Liver (tissue), 9 donors: ENCODE measurements around the gene DIP2C. TPM values are rescaled to one million over a fixed set of nuclear protein-coding genes. Genes with fewer than 3 reads are reported as not detected.

Source experiments
- DNase-seq: peaks from one replicate; pipeline ENCODE4 v3.0.0-alpha.2; 2017; ENCODE audit warnings: low spot score
- H3K27ac ChIP-seq, 2 donors: one replicate each; pipeline ENCODE4 v1.7.0; 2013; ENCODE audit warnings: inconsistent platforms in 2 of 2, low read length in 2 of 2, control low read depth in 1 of 2, low read depth in 1 of 2, mild to moderate bottlenecking in 1 of 2
- H3K27me3 ChIP-seq, 4 donors: one replicate each; pipeline versions ENCODE4 v1.6.1 to v1.7.0; 2013; ENCODE audit warnings: low read length in 3 of 4, inconsistent platforms in 1 of 4, mild to moderate bottlenecking in 1 of 4, moderate library complexity in 1 of 4; ENCODE audit not compliant: control insufficient read depth in 4 of 4, insufficient read depth in 4 of 4
- H3K36me3 ChIP-seq, 4 donors: one replicate each; pipeline versions ENCODE4 v1.6.1 to v1.7.0; 2013; ENCODE audit warnings: low read length in 3 of 4, mild to moderate bottlenecking in 3 of 4, low read depth in 1 of 4, moderate library complexity in 1 of 4; ENCODE audit not compliant: control insufficient read depth in 4 of 4, insufficient read depth in 3 of 4
- H3K4me1 ChIP-seq, 4 donors: one replicate each; pipeline versions ENCODE4 v1.6.1 to v1.7.0; 2013; ENCODE audit warnings: low read length in 3 of 4, mild to moderate bottlenecking in 3 of 4, moderate library complexity in 1 of 4; ENCODE audit not compliant: control insufficient read depth in 4 of 4, insufficient read depth in 4 of 4
- H3K4me3 ChIP-seq, 3 donors: one replicate each; pipeline versions ENCODE4 v1.6.1 to v1.7.0; 2013; ENCODE audit warnings: low read length in 3 of 3, control low read depth in 1 of 3, low read depth in 1 of 3, mild to moderate bottlenecking in 1 of 3
- H3K9ac ChIP-seq, 2 donors: one replicate each; pipeline ENCODE4 v1.7.0; 2013; ENCODE audit warnings: low read length in 2 of 2, mild to moderate bottlenecking in 2 of 2, moderate library complexity in 2 of 2, control low read depth in 1 of 2, low read depth in 1 of 2
- H3K9me3 ChIP-seq, 4 donors: one replicate each; pipeline versions ENCODE4 v1.6.1 to v1.7.0; 2013; ENCODE audit warnings: low read length in 3 of 4; ENCODE audit not compliant: control insufficient read depth in 4 of 4
- FOXA2 ChIP-seq: IDR thresholded peaks from 2 replicates; pipeline ENCODE4 v1.6.1; 2016; ENCODE audit warnings: antibody characterized with exemption
- HNF4A ChIP-seq, 2 donors: conservative IDR thresholded peaks; 2 replicates each; pipeline ENCODE4 v1.6.1; 2016; ENCODE audit warnings: antibody characterized with exemption in 2 of 2, mild to moderate bottlenecking in 2 of 2
- HNF4G ChIP-seq: IDR thresholded peaks from 2 replicates; pipeline ENCODE4 v1.6.1; 2016; ENCODE audit warnings: antibody characterized with exemption
- NR2F2 ChIP-seq: IDR thresholded peaks from 2 replicates; pipeline ENCODE4 v1.6.1; 2016; ENCODE audit warnings: antibody characterized with exemption
- RAD21 ChIP-seq, 2 donors: IDR thresholded peaks; 2 replicates each; pipeline ENCODE4 v1.6.1; 2016; ENCODE audit warnings: antibody characterized with exemption in 2 of 2, mild to moderate bottlenecking in 2 of 2
- RXRA ChIP-seq, 2 donors: IDR thresholded peaks; 2 replicates each; pipeline ENCODE4 v1.6.1; 2017 to 2018; ENCODE audit warnings: antibody characterized with exemption in 2 of 2, mild to moderate bottlenecking in 1 of 2
- SP1 ChIP-seq: IDR thresholded peaks from 2 replicates; pipeline ENCODE4 v1.6.1; 2018; ENCODE audit warnings: antibody characterized with exemption, mild to moderate bottlenecking
- YY1 ChIP-seq: IDR thresholded peaks from 2 replicates; pipeline ENCODE4 v1.6.1; 2016; ENCODE audit warnings: antibody characterized with exemption, mild to moderate bottlenecking
- WGBS: extraction: QIAGEN DNeasy Blood & Tissue Kit; methylation state at CpG from one replicate; pipeline ENCODE4 v1.1.7; 2013; 5-methylcytosine and 5-hydroxymethylcytosine counted together
- polyA plus RNA-seq, 2 donors: library from polyadenylated mRNA; stranded (reverse) in 1 of 2; unstranded in 1 of 2; fragments of 200-250 nt in 1 of 2; fragments of >200 nt in 1 of 2; fragmentation: Nextera tagmentation in 1 of 2; extraction: Ambion mirVana in 1 of 2; gene quantifications; one replicate each; pipeline versions ENCODE4 v1.2.1 to v1.2.3, GENCODE V29; 2013 to 2015
- total RNA-seq, 2 donors: library from RNA; depleted of rRNA; stranded (reverse); fragments of >200 nt; gene quantifications; one replicate each; pipeline ENCODE4 v1.2.3, GENCODE V29; 2014
- TF ChIP-seq, protein P1 (sequence below): IDR thresholded peaks from 2 replicates; pipeline ENCODE4 v1.6.1; 2016; ENCODE audit warnings: antibody characterized with exemption
- TF ChIP-seq, protein P2 (sequence below): IDR thresholded peaks from 2 replicates; pipeline ENCODE4 v1.6.1; 2016; ENCODE audit warnings: antibody characterized with exemption, mild to moderate bottlenecking
- TF ChIP-seq, protein P3 (sequence below): IDR thresholded peaks from 2 replicates; pipeline ENCODE4 v1.6.1; 2016; ENCODE audit warnings: antibody characterized with exemption
- donor health status: healthy.
- donor health status: healthy.
- donor health status: healthy.
- donor health status: healthy.
- donor health status: healthy.

DIP2C gene
- total and polyA plus RNA-seq, 4 donors: 4.2 to 12.2 (median 5.7) TPM

GRCh38 chr10:241451-241850 lies 448.0 kb downstream of the DIP2C start:
- Histone ChIP-seq H3K9me3 (no peaks in the 10 kb centered on the region), H3K27me3 (no peaks in the 10 kb centered on the region), H3K9ac (no peak overlapping the region), H3K4me1 (no peaks in the 10 kb centered on the region), H3K27ac (no peak overlapping the region), H3K36me3 (peaks cover 1 to 27% (median 16%) of the 10 kb centered on the region in 4 donors), H3K4me3 (no peak overlapping the region)
- WGBS: 95% methylated on average over 6 of the region's 6 CpGs
- no peak for DNase-seq
- TF ChIP-seq HNF4A (conservative IDR thresholded peaks at IDR 0.05) (no peak), FOXA2 (no peak)
- TF ChIP-seq, protein P1, sequence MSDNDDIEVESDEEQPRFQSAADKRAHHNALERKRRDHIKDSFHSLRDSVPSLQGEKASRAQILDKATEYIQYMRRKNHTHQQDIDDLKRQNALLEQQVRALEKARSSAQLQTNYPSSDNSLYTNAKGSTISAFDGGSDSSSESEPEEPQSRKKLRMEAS: no peak
- TF ChIP-seq, protein P2, sequence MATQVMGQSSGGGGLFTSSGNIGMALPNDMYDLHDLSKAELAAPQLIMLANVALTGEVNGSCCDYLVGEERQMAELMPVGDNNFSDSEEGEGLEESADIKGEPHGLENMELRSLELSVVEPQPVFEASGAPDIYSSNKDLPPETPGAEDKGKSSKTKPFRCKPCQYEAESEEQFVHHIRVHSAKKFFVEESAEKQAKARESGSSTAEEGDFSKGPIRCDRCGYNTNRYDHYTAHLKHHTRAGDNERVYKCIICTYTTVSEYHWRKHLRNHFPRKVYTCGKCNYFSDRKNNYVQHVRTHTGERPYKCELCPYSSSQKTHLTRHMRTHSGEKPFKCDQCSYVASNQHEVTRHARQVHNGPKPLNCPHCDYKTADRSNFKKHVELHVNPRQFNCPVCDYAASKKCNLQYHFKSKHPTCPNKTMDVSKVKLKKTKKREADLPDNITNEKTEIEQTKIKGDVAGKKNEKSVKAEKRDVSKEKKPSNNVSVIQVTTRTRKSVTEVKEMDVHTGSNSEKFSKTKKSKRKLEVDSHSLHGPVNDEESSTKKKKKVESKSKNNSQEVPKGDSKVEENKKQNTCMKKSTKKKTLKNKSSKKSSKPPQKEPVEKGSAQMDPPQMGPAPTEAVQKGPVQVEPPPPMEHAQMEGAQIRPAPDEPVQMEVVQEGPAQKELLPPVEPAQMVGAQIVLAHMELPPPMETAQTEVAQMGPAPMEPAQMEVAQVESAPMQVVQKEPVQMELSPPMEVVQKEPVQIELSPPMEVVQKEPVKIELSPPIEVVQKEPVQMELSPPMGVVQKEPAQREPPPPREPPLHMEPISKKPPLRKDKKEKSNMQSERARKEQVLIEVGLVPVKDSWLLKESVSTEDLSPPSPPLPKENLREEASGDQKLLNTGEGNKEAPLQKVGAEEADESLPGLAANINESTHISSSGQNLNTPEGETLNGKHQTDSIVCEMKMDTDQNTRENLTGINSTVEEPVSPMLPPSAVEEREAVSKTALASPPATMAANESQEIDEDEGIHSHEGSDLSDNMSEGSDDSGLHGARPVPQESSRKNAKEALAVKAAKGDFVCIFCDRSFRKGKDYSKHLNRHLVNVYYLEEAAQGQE: no peak

GRCh38 chr10:239109-239508 lies 450.4 kb downstream of the DIP2C start:
- H3K4me1 ChIP-seq: no peaks in the 10 kb centered on the region
- no peak for TF ChIP-seq RXRA (IDR thresholded peaks at IDR 0.05)
- no peak for TF ChIP-seq HNF4G
- TF ChIP-seq, protein P1: no peak
- no peak for TF ChIP-seq RAD21 (IDR thresholded peaks at IDR 0.05)
- no peak for TF ChIP-seq SP1
- TF ChIP-seq, protein P3, sequence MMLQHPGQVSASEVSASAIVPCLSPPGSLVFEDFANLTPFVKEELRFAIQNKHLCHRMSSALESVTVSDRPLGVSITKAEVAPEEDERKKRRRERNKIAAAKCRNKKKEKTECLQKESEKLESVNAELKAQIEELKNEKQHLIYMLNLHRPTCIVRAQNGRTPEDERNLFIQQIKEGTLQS: no peak
- no peak for TF ChIP-seq YY1
- TF ChIP-seq, protein P2: no peak
- no peak for TF ChIP-seq FOXA2
- TF ChIP-seq HNF4A (conservative IDR thresholded peaks at IDR 0.05): no peak
- TF ChIP-seq NR2F2: no peak
- H3K9ac ChIP-seq: no peak overlapping the region
- WGBS: 96% methylated on average over 6 of the region's 6 CpGs
- H3K9me3 ChIP-seq: no peaks in the 10 kb centered on the region
- no peak overlapping the region for H3K27ac ChIP-seq
- no peak for DNase-seq
- H3K4me3 ChIP-seq: no peak overlapping the region
- peaks cover 0 to 23% (median 15%) of the 10 kb centered on the region in 4 donors for H3K36me3 ChIP-seq
- no peaks in the 10 kb centered on the region for H3K27me3 ChIP-seq
